ENCODE measurements around the gene CCDC134. TPM values are rescaled to one million over a fixed set of nuclear protein-coding genes. Genes with fewer than 3 reads are reported as not detected.
A peak's percentile ranks its signal among the peaks of the same experiment; 100 is the strongest.

The CCDC134 gene
- total and polyA plus RNA-seq, 2 of the 13 experiments (the other 11 are each of a cell fraction or from before 2014, with no cell fraction given), result 4.8 to 17.4 TPM

DNA sequence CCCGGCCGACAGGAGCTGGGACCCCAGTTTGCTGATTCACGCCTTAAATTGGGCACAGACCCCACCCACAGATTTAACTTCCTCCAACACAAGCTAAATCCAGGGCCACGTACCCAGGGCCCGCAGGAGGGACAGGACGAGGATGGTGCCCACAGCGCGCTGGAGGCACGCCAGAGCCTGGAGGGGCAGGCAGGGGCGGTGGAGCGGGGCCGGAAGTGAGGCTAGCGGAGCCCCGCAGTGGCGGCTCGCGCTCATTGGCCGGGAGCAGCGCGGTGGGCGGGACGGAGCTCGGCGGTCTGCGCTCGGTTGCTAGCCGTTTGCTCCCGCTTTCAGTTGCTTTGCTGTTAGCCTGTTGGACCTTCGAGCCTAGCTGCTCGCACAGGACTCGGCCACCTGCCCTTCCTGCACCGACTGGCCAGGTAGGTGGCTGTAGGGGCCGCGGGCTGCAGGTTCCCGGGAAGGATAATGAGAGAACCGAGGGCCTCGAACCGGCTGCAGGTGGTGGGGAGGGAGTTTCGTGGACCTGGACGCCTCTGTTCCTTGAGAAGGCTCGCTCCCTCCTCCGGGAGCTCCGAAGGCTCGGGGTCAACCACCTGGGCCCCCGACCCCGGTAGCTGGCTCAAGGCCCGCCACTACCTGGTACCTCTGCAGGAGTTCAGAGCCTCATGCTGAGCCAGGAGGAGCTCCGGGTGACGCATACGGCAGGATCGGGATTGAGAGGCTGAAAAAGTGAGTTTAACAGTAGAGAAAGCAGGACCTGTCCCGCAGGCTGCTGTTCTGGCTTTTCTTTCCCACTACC, at the start of gene CCDC134 (continued):
- TF ChIP-seq NCOA1 (CRISPR knock-in tag; IDR thresholded peaks at IDR 0.05) (no peak), ZNF672 (CRISPR knock-in tag; IDR thresholded peaks at IDR 0.05) (no peak; the same call in 1 of the 2 replicates), ZSCAN20 (CRISPR knock-in tag; IDR thresholded peaks at IDR 0.05; ENCODE audit: borderline replicate concordance) (0 out of 2 replicates have a peak, but pooled peaks have one; percentile 26), MED13 (CRISPR knock-in tag; IDR thresholded peaks at IDR 0.05) (0 out of 2 replicates have a peak, but pooled peaks have one; percentile 61), ETV5 (CRISPR knock-in tag; IDR thresholded peaks at IDR 0.05; ENCODE audit: borderline replicate concordance) (peak; percentile 88), ZNF337 (CRISPR knock-in tag; IDR thresholded peaks at IDR 0.05; ENCODE audit: borderline replicate concordance, low read depth) (no peak), ZNF20 (CRISPR knock-in tag; IDR thresholded peaks at IDR 0.05) (no peak), FOXA3 (CRISPR knock-in tag; IDR thresholded peaks at IDR 0.05) (peak; percentile 45), ELF3 (CRISPR knock-in tag; IDR thresholded peaks at IDR 0.05) (peak; percentile 80), ZSCAN25 (CRISPR knock-in tag; IDR thresholded peaks at IDR 0.05) (peak; percentile 34; the same call in 1 of the 2 replicates), RFX5 (IDR thresholded peaks at IDR 0.05; ENCODE audit: low read depth, low read length) (peak; percentile 40; the same call in 1 of the 2 replicates), ZNF446 (CRISPR knock-in tag; IDR thresholded peaks at IDR 0.05) (peak; percentile 37), ZNF44 (CRISPR knock-in tag; IDR thresholded peaks at IDR 0.05) (peak; percentile 31; the same call in 1 of the 2 replicates)
- TF ChIP-seq, protein P1, sequence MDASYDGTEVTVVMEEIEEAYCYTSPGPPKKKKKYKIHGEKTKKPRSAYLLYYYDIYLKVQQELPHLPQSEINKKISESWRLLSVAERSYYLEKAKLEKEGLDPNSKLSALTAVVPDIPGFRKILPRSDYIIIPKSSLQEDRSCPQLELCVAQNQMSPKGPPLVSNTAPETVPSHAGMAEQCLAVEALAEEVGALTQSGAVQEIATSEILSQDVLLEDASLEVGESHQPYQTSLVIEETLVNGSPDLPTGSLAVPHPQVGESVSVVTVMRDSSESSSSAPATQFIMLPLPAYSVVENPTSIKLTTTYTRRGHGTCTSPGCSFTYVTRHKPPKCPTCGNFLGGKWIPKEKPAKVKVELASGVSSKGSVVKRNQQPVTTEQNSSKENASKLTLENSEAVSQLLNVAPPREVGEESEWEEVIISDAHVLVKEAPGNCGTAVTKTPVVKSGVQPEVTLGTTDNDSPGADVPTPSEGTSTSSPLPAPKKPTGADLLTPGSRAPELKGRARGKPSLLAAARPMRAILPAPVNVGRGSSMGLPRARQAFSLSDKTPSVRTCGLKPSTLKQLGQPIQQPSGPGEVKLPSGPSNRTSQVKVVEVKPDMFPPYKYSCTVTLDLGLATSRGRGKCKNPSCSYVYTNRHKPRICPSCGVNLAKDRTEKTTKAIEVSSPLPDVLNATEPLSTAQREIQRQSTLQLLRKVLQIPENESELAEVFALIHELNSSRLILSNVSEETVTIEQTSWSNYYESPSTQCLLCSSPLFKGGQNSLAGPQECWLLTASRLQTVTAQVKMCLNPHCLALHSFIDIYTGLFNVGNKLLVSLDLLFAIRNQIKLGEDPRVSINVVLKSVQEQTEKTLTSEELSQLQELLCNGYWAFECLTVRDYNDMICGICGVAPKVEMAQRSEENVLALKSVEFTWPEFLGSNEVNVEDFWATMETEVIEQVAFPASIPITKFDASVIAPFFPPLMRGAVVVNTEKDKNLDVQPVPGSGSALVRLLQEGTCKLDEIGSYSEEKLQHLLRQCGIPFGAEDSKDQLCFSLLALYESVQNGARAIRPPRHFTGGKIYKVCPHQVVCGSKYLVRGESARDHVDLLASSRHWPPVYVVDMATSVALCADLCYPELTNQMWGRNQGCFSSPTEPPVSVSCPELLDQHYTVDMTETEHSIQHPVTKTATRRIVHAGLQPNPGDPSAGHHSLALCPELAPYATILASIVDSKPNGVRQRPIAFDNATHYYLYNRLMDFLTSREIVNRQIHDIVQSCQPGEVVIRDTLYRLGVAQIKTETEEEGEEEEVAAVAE (CRISPR knock-in tag; IDR thresholded peaks at IDR 0.05; ENCODE audit: borderline replicate concordance), result peak; percentile 34; the same call in 1 of the 2 replicates
- TF ChIP-seq, protein P2, sequence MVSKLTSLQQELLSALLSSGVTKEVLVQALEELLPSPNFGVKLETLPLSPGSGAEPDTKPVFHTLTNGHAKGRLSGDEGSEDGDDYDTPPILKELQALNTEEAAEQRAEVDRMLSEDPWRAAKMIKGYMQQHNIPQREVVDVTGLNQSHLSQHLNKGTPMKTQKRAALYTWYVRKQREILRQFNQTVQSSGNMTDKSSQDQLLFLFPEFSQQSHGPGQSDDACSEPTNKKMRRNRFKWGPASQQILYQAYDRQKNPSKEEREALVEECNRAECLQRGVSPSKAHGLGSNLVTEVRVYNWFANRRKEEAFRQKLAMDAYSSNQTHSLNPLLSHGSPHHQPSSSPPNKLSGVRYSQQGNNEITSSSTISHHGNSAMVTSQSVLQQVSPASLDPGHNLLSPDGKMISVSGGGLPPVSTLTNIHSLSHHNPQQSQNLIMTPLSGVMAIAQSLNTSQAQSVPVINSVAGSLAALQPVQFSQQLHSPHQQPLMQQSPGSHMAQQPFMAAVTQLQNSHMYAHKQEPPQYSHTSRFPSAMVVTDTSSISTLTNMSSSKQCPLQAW (CRISPR knock-in tag; IDR thresholded peaks at IDR 0.05), result peak; percentile 67; the same call in 1 of the 2 replicates
- TF ChIP-seq, protein P3, sequence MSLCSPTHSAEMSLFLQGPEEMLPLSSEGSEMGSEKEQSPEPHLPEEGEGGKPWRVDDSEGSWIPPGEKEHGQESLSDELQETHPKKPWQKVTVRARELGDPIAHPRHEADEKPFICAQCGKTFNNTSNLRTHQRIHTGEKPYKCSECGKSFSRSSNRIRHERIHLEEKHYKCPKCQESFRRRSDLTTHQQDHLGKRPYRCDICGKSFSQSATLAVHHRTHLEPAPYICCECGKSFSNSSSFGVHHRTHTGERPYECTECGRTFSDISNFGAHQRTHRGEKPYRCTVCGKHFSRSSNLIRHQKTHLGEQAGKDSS (CRISPR knock-in tag; IDR thresholded peaks at IDR 0.05; ENCODE audit: borderline replicate concordance, low read depth), result peak; percentile 75; the same call in 1 of the 2 replicates
- TF ChIP-seq, protein P4, sequence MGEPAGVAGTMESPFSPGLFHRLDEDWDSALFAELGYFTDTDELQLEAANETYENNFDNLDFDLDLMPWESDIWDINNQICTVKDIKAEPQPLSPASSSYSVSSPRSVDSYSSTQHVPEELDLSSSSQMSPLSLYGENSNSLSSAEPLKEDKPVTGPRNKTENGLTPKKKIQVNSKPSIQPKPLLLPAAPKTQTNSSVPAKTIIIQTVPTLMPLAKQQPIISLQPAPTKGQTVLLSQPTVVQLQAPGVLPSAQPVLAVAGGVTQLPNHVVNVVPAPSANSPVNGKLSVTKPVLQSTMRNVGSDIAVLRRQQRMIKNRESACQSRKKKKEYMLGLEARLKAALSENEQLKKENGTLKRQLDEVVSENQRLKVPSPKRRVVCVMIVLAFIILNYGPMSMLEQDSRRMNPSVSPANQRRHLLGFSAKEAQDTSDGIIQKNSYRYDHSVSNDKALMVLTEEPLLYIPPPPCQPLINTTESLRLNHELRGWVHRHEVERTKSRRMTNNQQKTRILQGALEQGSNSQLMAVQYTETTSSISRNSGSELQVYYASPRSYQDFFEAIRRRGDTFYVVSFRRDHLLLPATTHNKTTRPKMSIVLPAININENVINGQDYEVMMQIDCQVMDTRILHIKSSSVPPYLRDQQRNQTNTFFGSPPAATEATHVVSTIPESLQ (CRISPR knock-in tag; conservative IDR thresholded peaks at IDR 0.05), result no peak
